Loucy (cell line): ENCODE results near the gene NCAPD2.
A peak's percentile ranks its signal among the peaks of the same experiment; 100 is the strongest.
"Not testable (repeated sequence)": the region's sequence is repeated elsewhere in the genome, so short reads cannot be mapped to it uniquely, and the experiment has no call there.

Experiments
- H2AFZ ChIP-seq: fragments of 200-600 bp; sonication (generic); 2 replicates; pipeline ENCODE4 v1.6.0; 2016; ENCODE audit warnings: antibody characterized with exemption, mild to moderate bottlenecking, low read length, moderate library complexity
- H3F3A ChIP-seq: fragments of 200-600 bp; 2 replicates; pipeline ENCODE4 v1.6.0; 2016; ENCODE audit warnings: antibody characterized with exemption, low read depth, mild to moderate bottlenecking
- H3K27me3 ChIP-seq: fragments of 200-600 bp; sonication (generic); 2 replicates; pipeline ENCODE4 v1.6.1; 2014; ENCODE audit warnings: low read length, mild to moderate bottlenecking; ENCODE audit not compliant: insufficient read depth, poor library complexity, severe bottlenecking
- H3K36me3 ChIP-seq: fragments of 200-600 bp; sonication (generic); 2 replicates; pipeline ENCODE4 v1.6.1; 2016; ENCODE audit warnings: low read length; ENCODE audit not compliant: insufficient read depth
- H3K4me1 ChIP-seq: fragments of 200-600 bp; sonication (generic); 2 replicates; pipeline ENCODE4 v1.5.1; 2014; ENCODE audit warnings: low read length, mild to moderate bottlenecking; ENCODE audit not compliant: insufficient read depth, poor library complexity, severe bottlenecking
- H3K4me2 ChIP-seq: fragments of 200-600 bp; sonication (generic); 2 replicates; pipeline ENCODE4 v1.6.0; 2014; ENCODE audit warnings: antibody characterized with exemption, low read length, low read depth, mild to moderate bottlenecking; ENCODE audit not compliant: poor library complexity, severe bottlenecking
- H3K4me3 ChIP-seq: fragments of 200-600 bp; sonication (generic); 2 replicates; pipeline ENCODE4 v1.5.1; 2014; ENCODE audit warnings: low read length, mild to moderate bottlenecking, mixed read lengths; ENCODE audit not compliant: poor library complexity, severe bottlenecking
- H3K79me2 ChIP-seq: fragments of 200-600 bp; sonication (generic); 2 replicates; pipeline ENCODE4 v1.6.1; 2014; ENCODE audit warnings: low read length; ENCODE audit not compliant: insufficient read depth
- H3K9ac ChIP-seq: fragments of 200-600 bp; sonication (generic); 2 replicates; pipeline ENCODE4 v1.6.0; 2014; ENCODE audit warnings: mild to moderate bottlenecking, low read depth, low read length, moderate library complexity; ENCODE audit not compliant: poor library complexity, severe bottlenecking
- H3K9me2 ChIP-seq: fragments of 200-600 bp; sonication (generic); replicated peaks from 2 replicates; pipeline ENCODE4 v1.6.1; 2016; ENCODE audit warnings: low read depth, low read length, mixed read lengths
- H3K9me3 ChIP-seq: fragments of 200-600 bp; sonication (generic); 2 replicates; pipeline ENCODE4 v1.6.1; 2014; ENCODE audit warnings: mild to moderate bottlenecking, antibody characterized with exemption, low read length, low read depth; ENCODE audit not compliant: insufficient read depth
- H4K20me1 ChIP-seq: fragments of 200-600 bp; sonication (generic); 2 replicates; pipeline ENCODE4 v1.6.0; 2014; ENCODE audit warnings: antibody characterized with exemption, low read length, mild to moderate bottlenecking; ENCODE audit not compliant: insufficient read depth, poor library complexity, severe bottlenecking
- EZH2phosphoT487 ChIP-seq: fragments of 200-600 bp; IDR thresholded peaks from 2 replicates; pipeline ENCODE4 v1.6.1; 2018; ENCODE audit warnings: antibody characterized with exemption, mild to moderate bottlenecking, moderate library complexity, borderline replicate concordance
- TF ChIP-seq, protein P1 (sequence below): fragments of 200-600 bp; sonication (generic); conservative IDR thresholded peaks from 2 replicates; pipeline ENCODE4 v1.5.1; 2014; ENCODE audit warnings: mild to moderate bottlenecking, antibody characterized with exemption, low read length

The NCAPD2 gene

GRCh38 chr12:6492838-6493496, 935 bp upstream of the NCAPD2 start, which contains the start of gene MRPL51:
Gene MRPL51 (minus strand): TSS chr12:6493262. CDS start chr12:6493136, 126 bp downstream.
- TF ChIP-seq, protein P1, sequence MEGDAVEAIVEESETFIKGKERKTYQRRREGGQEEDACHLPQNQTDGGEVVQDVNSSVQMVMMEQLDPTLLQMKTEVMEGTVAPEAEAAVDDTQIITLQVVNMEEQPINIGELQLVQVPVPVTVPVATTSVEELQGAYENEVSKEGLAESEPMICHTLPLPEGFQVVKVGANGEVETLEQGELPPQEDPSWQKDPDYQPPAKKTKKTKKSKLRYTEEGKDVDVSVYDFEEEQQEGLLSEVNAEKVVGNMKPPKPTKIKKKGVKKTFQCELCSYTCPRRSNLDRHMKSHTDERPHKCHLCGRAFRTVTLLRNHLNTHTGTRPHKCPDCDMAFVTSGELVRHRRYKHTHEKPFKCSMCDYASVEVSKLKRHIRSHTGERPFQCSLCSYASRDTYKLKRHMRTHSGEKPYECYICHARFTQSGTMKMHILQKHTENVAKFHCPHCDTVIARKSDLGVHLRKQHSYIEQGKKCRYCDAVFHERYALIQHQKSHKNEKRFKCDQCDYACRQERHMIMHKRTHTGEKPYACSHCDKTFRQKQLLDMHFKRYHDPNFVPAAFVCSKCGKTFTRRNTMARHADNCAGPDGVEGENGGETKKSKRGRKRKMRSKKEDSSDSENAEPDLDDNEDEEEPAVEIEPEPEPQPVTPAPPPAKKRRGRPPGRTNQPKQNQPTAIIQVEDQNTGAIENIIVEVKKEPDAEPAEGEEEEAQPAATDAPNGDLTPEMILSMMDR: no peak
- TF ChIP-seq EZH2phosphoT487: no peak
- H3K4me3 ChIP-seq: peak within 1 kb of the TSS; percentile 91
- peaks cover 36% of the 10 kb centered on the region for H3K4me1 ChIP-seq
- peak within 1 kb of the TSS; percentile 93 for H3K4me2 ChIP-seq
- H3K9me3 ChIP-seq: no peaks in the 10 kb centered on the region
- H3K9ac ChIP-seq: peak within 1 kb of the TSS; percentile 98
- no peaks in the 10 kb centered on the region for H3K9me2 ChIP-seq
- peaks cover 31% of the 10 kb centered on the region for H4K20me1 ChIP-seq
- H3K36me3 ChIP-seq: peaks cover 20% of the 10 kb centered on the region; the same call in 1 of the 2 replicates
- peaks cover 54% of the 10 kb centered on the region for H3K79me2 ChIP-seq
- peaks cover 13% of the 10 kb centered on the region for H3F3A ChIP-seq
- peak within 1 kb of the TSS; percentile 56 for H2AFZ ChIP-seq
- no peaks in the 10 kb centered on the region for H3K27me3 ChIP-seq

- H3K79me2 ChIP-seq: peaks cover 67% of the 10 kb centered on the region
- peaks cover 40% of the 10 kb centered on the region for H3K4me1 ChIP-seq
- no peaks in the 10 kb centered on the region for H3K9me2 ChIP-seq
- peaks cover 13% of the 10 kb centered on the region for H3F3A ChIP-seq
- H3K9ac ChIP-seq: peak overlapping the region; percentile 98
- H2AFZ ChIP-seq: peak overlapping the region; percentile 45; the same call in 1 of the 2 replicates
- no peaks in the 10 kb centered on the region for H3K9me3 ChIP-seq
- peak overlapping the region; percentile 91 for H3K4me3 ChIP-seq
- H3K4me2 ChIP-seq: peak overlapping the region; percentile 93
- peaks cover 31% of the 10 kb centered on the region for H4K20me1 ChIP-seq
- peaks cover 20% of the 10 kb centered on the region; the same call in 1 of the 2 replicates for H3K36me3 ChIP-seq
- no peak for TF ChIP-seq EZH2phosphoT487
- TF ChIP-seq, protein P1: peak; percentile 53
- H3K27me3 ChIP-seq: no peaks in the 10 kb centered on the region
These were observed 399 bp downstream of the NCAPD2 start for GRCh38 chr12:6494258-6494743.

DNA sequence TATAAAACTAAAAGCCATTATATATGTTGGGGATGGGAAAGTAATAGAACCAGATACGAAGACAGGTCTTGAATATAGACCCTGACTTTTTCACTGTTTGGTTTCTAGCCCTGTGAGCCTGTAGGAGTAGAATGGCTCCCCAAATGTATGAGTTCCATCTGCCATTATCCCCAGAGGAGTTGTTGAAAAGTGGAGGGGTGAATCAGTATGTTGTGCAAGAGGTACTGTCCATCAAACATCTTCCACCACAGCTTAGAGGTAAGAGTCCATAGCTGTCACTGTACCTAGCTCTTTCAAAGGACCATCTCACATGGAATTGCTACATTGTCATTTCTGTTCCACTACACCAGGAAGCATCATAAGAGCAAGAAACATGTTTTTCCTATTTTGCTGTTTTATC, 1.1 kb downstream of the NCAPD2 start:
- TF ChIP-seq, protein P1: no peak
- no peak for TF ChIP-seq EZH2phosphoT487
- Histone ChIP-seq H3K79me2 (peaks cover 74% of the 10 kb centered on the region), H3K36me3 (peaks cover 20% of the 10 kb centered on the region; the same call in 1 of the 2 replicates)

GRCh38 chr12:6497291-6497690, 3.4 kb downstream of the NCAPD2 start:
- H3K36me3 ChIP-seq: peaks cover 12% of the 10 kb centered on the region; the same call in 1 of the 2 replicates
- not testable (repeated sequence) for H2AFZ ChIP-seq, H3K27me3 ChIP-seq, H3K9me3 ChIP-seq, H3K9me2 ChIP-seq
- peak overlapping the region; percentile 91 for H3K4me3 ChIP-seq
- peaks cover 85% of the 10 kb centered on the region for H3K79me2 ChIP-seq
- peak overlapping the region; percentile 98 for H3K9ac ChIP-seq
- H3K4me1 ChIP-seq: peaks cover 49% of the 10 kb centered on the region
- H3F3A ChIP-seq: peaks cover 13% of the 10 kb centered on the region
- H4K20me1 ChIP-seq: peaks cover 24% of the 10 kb centered on the region
- peak overlapping the region; percentile 93 for H3K4me2 ChIP-seq

More for the DNA sequence above, 1.1 kb downstream of the NCAPD2 start:
- Histone ChIP-seq H3K9me3 (no peaks in the 10 kb centered on the region), H2AFZ (no peak overlapping the region), H3K9me2 (no peaks in the 10 kb centered on the region), H3K4me2 (peak overlapping the region; percentile 93), H3K9ac (peak overlapping the region; percentile 98), H3K4me1 (peaks cover 40% of the 10 kb centered on the region), H3K27me3 (no peaks in the 10 kb centered on the region), H3F3A (peaks cover 13% of the 10 kb centered on the region), H3K4me3 (peak overlapping the region; percentile 91), H4K20me1 (peaks cover 31% of the 10 kb centered on the region)
